OCI-LY7 (cell line): ENCODE results near the gene PITHD1.

Experiments
- CTCF ChIP-seq: fragments of 200-600 bp; sonication (generic); conservative IDR thresholded peaks from 2 replicates; pipeline ENCODE4 v1.5.1; 2014; ENCODE audit warnings: mild to moderate bottlenecking, antibody characterized with exemption, low read length, moderate library complexity, mixed read lengths
- EZH2phosphoT487 ChIP-seq: fragments of 200-600 bp; sonication (generic); IDR thresholded peaks from 2 replicates; pipeline ENCODE4 v1.6.1; 2018; ENCODE audit warnings: low read depth, borderline replicate concordance, mild to moderate bottlenecking, mixed run types, antibody characterized with exemption, low read length, moderate library complexity, mixed read lengths

GRCh38 chr1:23807453-23807852 lies 29.2 kb downstream of the PITHD1 start:
- TF ChIP-seq CTCF (no peak), EZH2phosphoT487 (no peak)
